Body of pancreas (tissue), 4 donors: ENCODE results near the gene NSF. TPM values are rescaled to one million over a fixed set of nuclear protein-coding genes. Genes with fewer than 3 reads are reported as not detected.

ENCODE experiments used
- ATAC-seq: fragments of 150-250 bp; one replicate; pipeline ENCODE4 v1.9.1; 2016
- DNase-seq, 4 donors: peaks; one replicate each; pipeline ENCODE4 v3.0.0-alpha.2; 2019
- H3K27ac ChIP-seq, 4 donors: fragments of 200-600 bp; sonication (generic); 1 replicate in 3 of 4; 2 replicates in 1 of 4; pipeline versions ENCODE4 v1.5.1 to v1.6.1; 2016 to 2019; ENCODE audit warnings: mild to moderate bottlenecking in 1 of 4, mixed read lengths in 1 of 4, moderate library complexity in 1 of 4
- H3K27me3 ChIP-seq, 2 donors: fragments of 200-600 bp; sonication (generic); one replicate each; pipeline ENCODE4 v1.6.0; 2016; ENCODE audit warnings: mild to moderate bottlenecking in 1 of 2
- H3K36me3 ChIP-seq, 2 donors: fragments of 200-600 bp; sonication (generic); replicated peaks in 1 of 2; 2 replicates each; pipeline ENCODE4 v1.5.1; 2016; ENCODE audit warnings: low read depth in 2 of 2; ENCODE audit not compliant: insufficient read depth in 1 of 2
- H3K4me1 ChIP-seq: fragments of 200-600 bp; sonication (generic); one replicate; pipeline ENCODE4 v1.6.0; 2016
- H3K4me3 ChIP-seq, 2 donors: fragments of 200-600 bp; sonication (generic); 1 replicate in 1 of 2; 2 replicates in 1 of 2; pipeline ENCODE4 v1.5.1; 2016 to 2019
- H3K9me3 ChIP-seq, 3 donors: fragments of 200-600 bp; sonication (generic); 1 replicate in 2 of 3; 2 replicates in 1 of 3; pipeline ENCODE4 v1.5.1; 2016
- CTCF ChIP-seq, 7 experiments: fragments of 450-650 bp in 4 of 7; fragments of 200-600 bp in 3 of 7; sonication (generic) in 3 of 7; IDR thresholded peaks; one replicate each; pipeline ENCODE4 v1.5.1; 2016 to 2019; ENCODE audit warnings: antibody characterized with exemption in 7 of 7
- POLR2A ChIP-seq, 3 donors: fragments of 450-650 bp; IDR thresholded peaks; one replicate each; pipeline ENCODE4 v1.6.1; 2016; ENCODE audit warnings: antibody characterized with exemption in 3 of 3, mild to moderate bottlenecking in 2 of 3
- WGBS, 2 donors: methylation state at CpG; one replicate each; pipeline ENCODE4 v1.1.5; 2017; 5-methylcytosine and 5-hydroxymethylcytosine counted together
- intact Hi-C: fragments of 100-400 bp; cut with DNase I; formaldehyde crosslinking; loops from one replicate; pipeline ENCODE4 v1.15.1; 2023
- total RNA-seq, 2 donors: library from RNA; depleted of rRNA; stranded (reverse); fragments of >200 nt; gene quantifications; one replicate each; pipeline ENCODE4 v1.1.0, GENCODE V29; 2016

NSF gene
- total RNA-seq, 2 donors from 2014 or later: 9.9 to 32.9 TPM

DNA sequence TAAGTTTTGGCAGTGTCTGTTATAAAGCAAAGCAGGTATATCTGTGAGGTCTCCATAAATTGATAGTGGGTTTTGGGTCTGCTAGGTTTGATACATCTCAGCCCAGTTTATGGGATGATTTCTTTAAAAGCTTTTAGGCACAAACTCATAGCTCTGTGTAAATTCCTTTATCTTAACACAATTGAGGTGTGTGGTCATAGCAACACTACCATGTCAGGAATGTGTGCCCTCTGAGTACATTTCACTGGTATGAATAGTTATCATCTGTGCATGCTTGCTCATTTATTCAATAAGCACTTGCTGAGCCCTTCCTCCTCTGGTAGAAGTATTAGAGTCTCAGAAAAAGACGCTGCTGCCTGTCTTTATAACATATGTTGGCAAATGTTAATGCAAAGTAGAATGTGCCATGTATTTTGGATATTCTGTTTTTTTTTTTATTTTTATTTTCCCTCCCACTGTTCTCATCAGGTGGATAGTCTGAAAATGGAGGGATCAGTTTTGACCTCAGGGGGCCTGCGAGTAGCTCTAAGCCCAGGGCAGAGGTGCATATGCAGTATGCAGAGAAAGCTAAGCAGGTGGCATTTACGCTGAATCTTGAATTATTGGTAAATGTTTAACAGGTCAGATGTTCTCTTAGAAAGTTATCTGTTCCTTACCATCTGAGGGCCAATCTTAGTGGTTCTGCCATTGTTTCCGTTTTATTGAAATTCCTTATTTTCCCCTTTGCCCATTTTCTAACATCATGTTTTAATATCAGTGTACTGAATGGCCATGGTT is 137.3 kb downstream of the NSF start:
- intact Hi-C loops: no loop called here
- ATAC-seq (no peak), DNase-seq (no peak)
- no peak overlapping the region for H3K4me3 ChIP-seq
- peaks cover 14% of the 10 kb centered on the region for H3K4me1 ChIP-seq
- 44 to 47% methylated on average over 4 of the region's 4 CpGs for WGBS, 2 donors
- TF ChIP-seq POLR2A (IDR thresholded peaks at IDR 0.05) (no peak), CTCF (IDR thresholded peaks at IDR 0.05) (no peak)
- H3K27me3 ChIP-seq: no peaks in the 10 kb centered on the region
- H3K27ac ChIP-seq: no peak overlapping the region
- H3K9me3 ChIP-seq: no peaks in the 10 kb centered on the region
- H3K36me3 ChIP-seq: no peaks in the 10 kb centered on the region

DNA sequence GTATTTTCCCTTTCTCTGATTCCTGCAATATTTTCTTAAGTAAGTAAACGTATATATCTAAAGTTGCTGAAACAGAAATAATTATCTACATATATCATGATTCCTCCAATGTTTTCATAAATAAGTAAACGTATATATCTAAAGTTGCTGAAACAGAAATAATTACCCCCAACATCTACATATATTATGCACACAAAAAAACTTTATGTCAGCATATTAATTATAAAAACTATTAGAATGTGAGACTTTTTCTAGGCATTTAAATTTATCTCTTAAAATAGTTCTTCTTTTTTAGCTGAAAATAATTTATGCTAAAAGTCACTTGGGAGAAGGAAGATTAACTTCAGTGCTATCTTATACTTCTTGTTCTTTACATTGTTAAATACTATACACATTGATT is 139.6 kb downstream of the NSF start:
- no peaks in the 10 kb centered on the region for H3K36me3 ChIP-seq
- peaks cover 14% of the 10 kb centered on the region for H3K4me1 ChIP-seq
- intact Hi-C loops: no loop called here
- no peak for TF ChIP-seq POLR2A (IDR thresholded peaks at IDR 0.05)
- no peak for TF ChIP-seq CTCF (IDR thresholded peaks at IDR 0.05)
- WGBS, 2 donors: 75 to 77% methylated on average over 2 of the region's 2 CpGs
- no peaks in the 10 kb centered on the region for H3K9me3 ChIP-seq
- ATAC-seq (no peak), DNase-seq (no peak)
- no peak overlapping the region for H3K4me3 ChIP-seq
- no peaks in the 10 kb centered on the region for H3K27me3 ChIP-seq
- no peak overlapping the region for H3K27ac ChIP-seq

GRCh38 chr17:46730679-46731078 is 140.2 kb downstream of the NSF start:
- Histone ChIP-seq H3K36me3 (no peaks in the 10 kb centered on the region), H3K9me3 (no peaks in the 10 kb centered on the region), H3K4me1 (peaks cover 14% of the 10 kb centered on the region), H3K4me3 (no peak overlapping the region), H3K27me3 (no peaks in the 10 kb centered on the region), H3K27ac (no peak overlapping the region)
- DNase-seq (no peak), ATAC-seq (no peak)
- intact Hi-C loops: no loop called here
- 100% methylated on average over 1 of the region's 1 CpG for WGBS, 2 donors
- no peak for TF ChIP-seq CTCF (IDR thresholded peaks at IDR 0.05)
- TF ChIP-seq POLR2A (IDR thresholded peaks at IDR 0.05): no peak

DNA sequence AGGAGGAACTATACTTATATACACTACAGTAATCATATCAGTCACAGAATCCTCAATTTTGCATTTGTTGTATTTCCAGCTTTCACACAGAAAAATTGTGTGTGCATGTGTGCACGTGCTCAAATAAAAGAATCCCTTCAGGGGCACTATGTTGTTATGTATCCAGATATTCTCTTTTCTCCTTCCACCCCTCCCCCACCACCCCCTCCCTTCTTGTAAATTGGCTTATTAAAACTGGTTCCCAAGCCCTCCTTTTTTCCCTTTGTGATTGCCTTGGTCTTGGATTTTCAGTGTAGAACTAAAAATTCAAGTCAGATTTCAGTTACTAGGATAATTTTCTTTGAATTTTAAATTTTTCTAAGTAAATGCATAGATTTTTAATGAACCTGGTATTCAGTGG is 141.7 kb downstream of the NSF start:
- intact Hi-C loops: no loop called here
- no peak overlapping the region for H3K27ac ChIP-seq
- H3K9me3 ChIP-seq: no peaks in the 10 kb centered on the region
- H3K4me1 ChIP-seq: peaks cover 20% of the 10 kb centered on the region
- WGBS, 2 donors: 100% methylated on average over 1 of the region's 1 CpG
- H3K4me3 ChIP-seq: no peak overlapping the region
- DNase-seq (no peak), ATAC-seq (no peak)
- H3K27me3 ChIP-seq: no peaks in the 10 kb centered on the region
- H3K36me3 ChIP-seq: no peaks in the 10 kb centered on the region
- TF ChIP-seq POLR2A (IDR thresholded peaks at IDR 0.05) (no peak), CTCF (IDR thresholded peaks at IDR 0.05) (no peak)
